ENCODE data around the gene FAM177B. TPM values are rescaled to one million over a fixed set of nuclear protein-coding genes. Genes with fewer than 3 reads are reported as not detected.

FAM177B gene
- total RNA-seq, 1 donor from 2014 or later, result not detected

- TF ChIP-seq CTCF (IDR thresholded peaks at IDR 0.05; ENCODE audit: borderline replicate concordance), result no peak
- Histone ChIP-seq H3K4me1 (no peaks in the 10 kb centered on the region), H3K36me3 (peaks cover 99% of the 10 kb centered on the region), H3K4me3 (no peak overlapping the region), H3K27ac (replicated peaks) (no peak overlapping the region), H3K27me3 (ENCODE audit: low read depth) (no peaks in the 10 kb centered on the region), H3K9me3 (replicated peaks) (no peaks in the 10 kb centered on the region)
- intact Hi-C loops (cut with micrococcal nuclease), result loop anchor here (10.0 kb wide), 1 partner anchor 74 kb away; no protein-coding TSS in a partner anchor
- no peak for DNase-seq
These were observed 8.3 kb upstream of the FAM177B start for GRCh38 chr1:222728746-222729145.

- no peak for DNase-seq
- no peaks in the 10 kb centered on the region for H3K4me1 ChIP-seq
- no peaks in the 10 kb centered on the region for H3K9me3 ChIP-seq (replicated peaks)
- no peak for TF ChIP-seq CTCF (IDR thresholded peaks at IDR 0.05; ENCODE audit: borderline replicate concordance)
- H3K36me3 ChIP-seq, result peaks cover 97% of the 10 kb centered on the region
- intact Hi-C loops (cut with micrococcal nuclease), result no loop called here
- no peaks in the 10 kb centered on the region for H3K27me3 ChIP-seq (ENCODE audit: low read depth)
- H3K27ac ChIP-seq (replicated peaks), result no peak overlapping the region
- H3K4me3 ChIP-seq, result no peak overlapping the region
These were observed 6.1 kb upstream of the FAM177B start for GRCh38 chr1:222730866-222731265.

GRCh38 chr1:222732216-222733159, 4.5 kb upstream of the FAM177B start:
- Histone ChIP-seq H3K27me3 (ENCODE audit: low read depth) (no peaks in the 10 kb centered on the region), H3K4me3 (no peak overlapping the region), H3K9me3 (replicated peaks) (no peaks in the 10 kb centered on the region), H3K36me3 (peaks cover 87% of the 10 kb centered on the region), H3K4me1 (no peaks in the 10 kb centered on the region), H3K27ac (replicated peaks) (no peak overlapping the region)
- no peak for DNase-seq
- intact Hi-C loops (cut with micrococcal nuclease), result no loop called here
- TF ChIP-seq CTCF (IDR thresholded peaks at IDR 0.05; ENCODE audit: borderline replicate concordance), result no peak

GRCh38 chr1:222734740-222735139, 2.3 kb upstream of the FAM177B start:
- Histone ChIP-seq H3K4me1 (no peaks in the 10 kb centered on the region), H3K27ac (replicated peaks) (no peak overlapping the region), H3K36me3 (peaks cover 66% of the 10 kb centered on the region), H3K27me3 (ENCODE audit: low read depth) (no peaks in the 10 kb centered on the region), H3K4me3 (no peak overlapping the region), H3K9me3 (replicated peaks) (no peaks in the 10 kb centered on the region)
- intact Hi-C loops (cut with micrococcal nuclease), result loop anchor here (5.0 kb wide), 1 partner anchor 358 kb away; no protein-coding TSS in a partner anchor
- DNase-seq, result no peak
- TF ChIP-seq CTCF (IDR thresholded peaks at IDR 0.05; ENCODE audit: borderline replicate concordance), result no peak

- Histone ChIP-seq H3K27ac (replicated peaks) (no peak overlapping the region), H3K9me3 (replicated peaks) (no peaks in the 10 kb centered on the region), H3K27me3 (ENCODE audit: low read depth) (no peaks in the 10 kb centered on the region), H3K36me3 (peaks cover 49% of the 10 kb centered on the region), H3K4me3 (no peak overlapping the region), H3K4me1 (no peaks in the 10 kb centered on the region)
- no peak for TF ChIP-seq CTCF (IDR thresholded peaks at IDR 0.05; ENCODE audit: borderline replicate concordance)
- DNase-seq, result no peak
- intact Hi-C loops (cut with micrococcal nuclease), result loop anchor here (5.0 kb wide), 1 partner anchor 356 kb away; no protein-coding TSS in a partner anchor
These were observed 532 bp upstream of the FAM177B start for GRCh38 chr1:222736470-222736869.
